Nephron progenitor cell (in vitro differentiated cells): ENCODE results near the gene SMAD3.

ENCODE experiments used
- DNase-seq: peaks from one replicate; pipeline ENCODE4 v3.0.0; 2021
- H3K27ac Mint-ChIP-seq: 2 replicates; pipeline ENCODE4 v1.8.0; 2021; ENCODE audit warnings: mild to moderate bottlenecking, moderate library complexity, mixed read lengths
- H3K27me3 Mint-ChIP-seq: 2 replicates; pipeline ENCODE4 v1.8.0; 2021; ENCODE audit warnings: mild to moderate bottlenecking, low read depth, mixed read lengths; ENCODE audit not compliant: poor library complexity
- H3K36me3 Mint-ChIP-seq: 2 replicates; pipeline ENCODE4 v1.8.0; 2021; ENCODE audit warnings: low read depth, mixed read lengths
- H3K4me1 Mint-ChIP-seq: 2 replicates; pipeline ENCODE4 v1.8.0; 2021; ENCODE audit warnings: mixed read lengths
- H3K4me3 Mint-ChIP-seq: 2 replicates; pipeline ENCODE4 v1.8.0; 2021; ENCODE audit warnings: mild to moderate bottlenecking, moderate library complexity, mixed read lengths
- H3K9me3 Mint-ChIP-seq: 2 replicates; pipeline ENCODE4 v1.8.0; 2021; ENCODE audit warnings: mild to moderate bottlenecking, moderate library complexity, mixed read lengths
- TF ChIP-seq, protein P1 (sequence below): fragments of 200-600 bp; sonication (generic); IDR thresholded peaks from 2 replicates; pipeline ENCODE4 v1.5.0; 2021; ENCODE audit warnings: antibody characterized with exemption

SMAD3 gene

DNA sequence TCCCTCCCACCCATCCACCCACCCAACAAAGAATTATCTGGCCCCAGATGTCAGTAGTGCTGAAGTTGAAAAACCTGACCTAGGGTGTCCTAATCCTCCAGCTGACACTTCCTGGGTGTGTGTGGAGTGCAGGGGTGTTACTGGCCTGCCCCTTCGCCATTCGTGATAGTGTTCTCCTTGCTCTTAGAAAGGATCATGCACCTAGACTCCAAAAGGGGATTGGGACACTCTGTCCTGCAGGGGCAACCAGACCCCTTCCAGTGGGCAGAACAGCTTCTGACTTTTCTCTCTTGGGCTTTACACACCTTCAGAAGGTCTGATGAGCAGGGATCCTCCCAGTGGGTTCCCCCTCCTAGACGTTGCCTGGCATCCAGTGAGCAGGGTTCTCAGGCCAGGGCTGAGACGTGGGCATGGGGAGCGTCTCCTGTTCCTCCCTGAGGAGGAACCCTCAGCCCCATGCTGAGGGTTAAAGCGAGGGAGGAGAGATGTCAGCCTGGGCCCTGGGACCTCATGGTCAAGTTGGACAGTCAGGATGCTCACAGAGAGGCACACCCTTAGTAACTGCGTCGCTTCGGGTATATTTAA is 114.1 kb downstream of the SMAD3 start:
- Mint-ChIP-seq H3K4me1 (peaks cover 42% of the 10 kb centered on the region), H3K27ac (no peak overlapping the region), H3K4me3 (no peak overlapping the region), H3K36me3 (peaks cover 46% of the 10 kb centered on the region), H3K9me3 (no peaks in the 10 kb centered on the region), H3K27me3 (peaks cover 3% of the 10 kb centered on the region)
- no peak for DNase-seq
- TF ChIP-seq, protein P1, sequence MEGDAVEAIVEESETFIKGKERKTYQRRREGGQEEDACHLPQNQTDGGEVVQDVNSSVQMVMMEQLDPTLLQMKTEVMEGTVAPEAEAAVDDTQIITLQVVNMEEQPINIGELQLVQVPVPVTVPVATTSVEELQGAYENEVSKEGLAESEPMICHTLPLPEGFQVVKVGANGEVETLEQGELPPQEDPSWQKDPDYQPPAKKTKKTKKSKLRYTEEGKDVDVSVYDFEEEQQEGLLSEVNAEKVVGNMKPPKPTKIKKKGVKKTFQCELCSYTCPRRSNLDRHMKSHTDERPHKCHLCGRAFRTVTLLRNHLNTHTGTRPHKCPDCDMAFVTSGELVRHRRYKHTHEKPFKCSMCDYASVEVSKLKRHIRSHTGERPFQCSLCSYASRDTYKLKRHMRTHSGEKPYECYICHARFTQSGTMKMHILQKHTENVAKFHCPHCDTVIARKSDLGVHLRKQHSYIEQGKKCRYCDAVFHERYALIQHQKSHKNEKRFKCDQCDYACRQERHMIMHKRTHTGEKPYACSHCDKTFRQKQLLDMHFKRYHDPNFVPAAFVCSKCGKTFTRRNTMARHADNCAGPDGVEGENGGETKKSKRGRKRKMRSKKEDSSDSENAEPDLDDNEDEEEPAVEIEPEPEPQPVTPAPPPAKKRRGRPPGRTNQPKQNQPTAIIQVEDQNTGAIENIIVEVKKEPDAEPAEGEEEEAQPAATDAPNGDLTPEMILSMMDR, result no peak

DNA sequence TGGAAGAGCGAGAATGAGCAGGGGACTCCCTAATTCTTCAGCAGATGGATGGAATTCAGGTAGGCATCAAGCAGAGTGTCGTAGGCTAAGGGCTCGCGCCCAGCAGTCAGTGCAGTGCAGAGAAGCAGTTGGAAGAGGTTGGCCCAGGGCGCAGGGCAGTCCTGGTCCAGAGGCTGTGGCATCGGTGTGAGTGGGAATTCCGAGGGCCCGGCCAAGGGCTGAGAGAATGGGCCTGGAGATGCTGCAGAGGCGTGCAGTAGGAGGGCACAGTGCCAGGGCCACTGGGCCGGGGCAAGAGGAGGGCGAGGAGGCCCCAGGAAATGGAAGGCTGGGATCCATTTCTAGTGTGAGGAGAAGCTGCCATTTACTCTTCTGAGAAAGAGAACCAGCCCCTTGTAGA is 114.6 kb downstream of the SMAD3 start:
- TF ChIP-seq, protein P1, result no peak
- no peaks in the 10 kb centered on the region for H3K9me3 Mint-ChIP-seq
- no peak overlapping the region for H3K4me3 Mint-ChIP-seq
- no peak overlapping the region for H3K27ac Mint-ChIP-seq
- peaks cover 3% of the 10 kb centered on the region for H3K27me3 Mint-ChIP-seq
- H3K4me1 Mint-ChIP-seq, result peaks cover 40% of the 10 kb centered on the region
- no peak for DNase-seq
- H3K36me3 Mint-ChIP-seq, result peaks cover 49% of the 10 kb centered on the region

DNA sequence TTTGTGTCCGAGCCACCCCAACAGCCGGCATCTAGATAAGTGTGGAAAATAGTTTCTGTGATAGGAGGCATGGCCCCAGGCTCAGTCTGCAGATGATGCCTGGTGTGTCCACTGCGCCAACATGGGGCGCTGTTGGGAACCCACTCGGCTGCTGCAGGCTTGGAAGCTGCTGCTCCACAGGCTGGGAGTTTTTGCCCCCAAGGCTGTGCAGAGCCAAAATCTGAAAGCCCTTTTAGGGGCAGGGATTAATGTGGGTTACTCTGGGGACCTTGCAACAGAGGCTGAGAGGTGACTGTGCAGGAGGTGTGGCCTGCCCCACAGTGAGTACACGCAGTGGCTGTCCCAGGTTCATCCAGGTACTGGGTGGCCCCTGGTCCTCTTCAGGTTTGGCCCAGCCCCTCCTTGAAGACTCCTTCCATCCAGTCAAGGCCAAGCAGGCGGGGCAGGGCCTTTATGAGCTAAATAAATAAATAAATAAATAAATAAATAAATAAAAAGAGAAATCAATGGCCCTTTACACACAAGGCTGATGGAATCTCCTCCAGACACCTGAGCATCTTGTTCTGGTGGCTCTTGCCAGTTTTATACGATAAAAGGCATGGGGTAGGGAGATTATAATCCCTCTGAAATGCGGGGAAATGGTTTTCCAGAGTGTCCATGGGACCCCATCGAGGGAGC is 115.3 kb downstream of the SMAD3 start:
- TF ChIP-seq, protein P1, result no peak
- Mint-ChIP-seq H3K4me1 (peaks cover 38% of the 10 kb centered on the region), H3K4me3 (no peak overlapping the region), H3K9me3 (no peaks in the 10 kb centered on the region), H3K36me3 (peaks cover 56% of the 10 kb centered on the region), H3K27me3 (peaks cover 3% of the 10 kb centered on the region), H3K27ac (no peak overlapping the region)
- DNase-seq, result no peak

DNA sequence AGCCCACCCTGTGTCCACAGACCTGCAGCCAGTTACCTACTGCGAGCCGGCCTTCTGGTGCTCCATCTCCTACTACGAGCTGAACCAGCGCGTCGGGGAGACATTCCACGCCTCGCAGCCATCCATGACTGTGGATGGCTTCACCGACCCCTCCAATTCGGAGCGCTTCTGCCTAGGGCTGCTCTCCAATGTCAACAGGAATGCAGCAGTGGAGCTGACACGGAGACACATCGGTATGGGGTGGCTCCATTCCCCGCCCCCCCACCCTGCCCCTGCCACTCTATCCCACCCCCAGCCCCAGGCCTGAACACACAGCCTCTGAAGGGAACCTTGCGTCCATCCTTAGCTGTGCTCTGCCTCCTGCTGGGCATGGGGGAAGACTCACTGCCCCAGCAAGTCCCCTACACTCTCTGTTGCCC is 115.8 kb downstream of the SMAD3 start:
- Mint-ChIP-seq H3K4me1 (peaks cover 32% of the 10 kb centered on the region), H3K27ac (no peak overlapping the region), H3K27me3 (peaks cover 3% of the 10 kb centered on the region), H3K4me3 (no peak overlapping the region), H3K9me3 (no peaks in the 10 kb centered on the region), H3K36me3 (peaks cover 60% of the 10 kb centered on the region)
- TF ChIP-seq, protein P1, result no peak
- no peak for DNase-seq

DNA sequence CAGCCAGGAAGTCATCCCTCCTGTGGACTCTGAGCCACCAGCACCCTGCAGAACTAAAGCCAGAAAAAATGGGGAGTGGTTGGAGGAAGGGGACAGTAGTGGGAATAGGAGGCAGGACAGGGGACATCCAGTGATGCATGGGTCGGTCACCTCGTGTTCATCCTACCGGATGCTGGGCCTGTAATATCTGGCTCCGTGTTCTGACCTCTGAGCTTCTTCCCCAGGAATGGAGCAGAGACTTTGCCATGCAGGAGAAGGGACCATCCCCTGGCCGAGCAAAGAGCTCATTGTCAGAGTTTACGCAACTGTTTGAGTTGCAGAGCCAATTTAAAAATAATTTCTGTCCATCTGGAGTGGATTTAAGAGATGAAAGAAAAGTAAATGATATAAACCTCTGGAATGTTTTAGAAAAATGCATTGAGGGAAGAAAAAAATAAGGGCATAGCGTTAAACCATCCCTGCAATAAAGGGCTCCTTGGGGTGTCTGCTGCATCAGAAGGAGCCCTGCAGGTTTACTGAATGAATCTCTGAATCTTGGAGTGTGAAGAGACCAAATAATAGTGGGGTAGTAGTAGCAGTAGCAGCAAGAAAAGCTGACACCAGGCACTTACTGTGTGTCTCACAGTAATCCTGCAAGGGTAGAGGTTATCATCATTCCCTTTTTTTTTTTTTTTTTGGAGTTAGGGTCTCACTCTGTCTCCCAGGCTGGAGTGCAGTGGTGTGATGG is 118.2 kb downstream of the SMAD3 start:
- Mint-ChIP-seq H3K4me3 (no peak overlapping the region), H3K36me3 (peaks cover 65% of the 10 kb centered on the region), H3K4me1 (peaks cover 11% of the 10 kb centered on the region), H3K27ac (no peak overlapping the region), H3K27me3 (peaks cover 3% of the 10 kb centered on the region), H3K9me3 (no peaks in the 10 kb centered on the region)
- DNase-seq, result no peak
- TF ChIP-seq, protein P1, result no peak
